SK-N-DZ (cell line): Measurements from ENCODE around the gene SLC35E1.

ENCODE experiments used
- DNase-seq: peaks from one replicate; pipeline ENCODE4 v3.0.0-alpha.2; 2015; ENCODE audit warnings: low spot score

SLC35E1 gene

GRCh38 chr19:16598848-16599247 lies 26.6 kb upstream of the SLC35E1 start:
- DNase-seq: no peak

- no peak for DNase-seq
Observed at GRCh38 chr19:16596399-16596798, 24.2 kb upstream of the SLC35E1 start.

- no peak for DNase-seq
Observed at GRCh38 chr19:16595097-16595496, 22.9 kb upstream of the SLC35E1 start.

GRCh38 chr19:16594681-16595091 lies 22.5 kb upstream of the SLC35E1 start:
- DNase-seq: no peak

GRCh38 chr19:16594131-16594586 lies 21.9 kb upstream of the SLC35E1 start:
- no peak for DNase-seq

GRCh38 chr19:16593181-16593580 lies 21.0 kb upstream of the SLC35E1 start:
- no peak for DNase-seq

GRCh38 chr19:16591803-16592556 lies 19.8 kb upstream of the SLC35E1 start:
- DNase-seq: no peak

GRCh38 chr19:16590876-16591802 lies 18.9 kb upstream of the SLC35E1 start:
- DNase-seq: no peak

GRCh38 chr19:16589917-16590316 lies 17.7 kb upstream of the SLC35E1 start:
- no peak for DNase-seq

- DNase-seq: no peak
Observed at GRCh38 chr19:16588824-16589577, 16.8 kb upstream of the SLC35E1 start.

GRCh38 chr19:16587833-16588823 lies 15.9 kb upstream of the SLC35E1 start:
- DNase-seq: peak; percentile 64

- no peak for DNase-seq
Observed at GRCh38 chr19:16586991-16587832, 15.0 kb upstream of the SLC35E1 start.

- no peak for DNase-seq
Observed at GRCh38 chr19:16586477-16586871, 14.3 kb upstream of the SLC35E1 start.

GRCh38 chr19:16585808-16586476 lies 13.7 kb upstream of the SLC35E1 start:
- DNase-seq: no peak

- no peak for DNase-seq
Observed at GRCh38 chr19:16585094-16585801, 13.0 kb upstream of the SLC35E1 start.

- peak; percentile 74 for DNase-seq
Observed at GRCh38 chr19:16584248-16585093, 12.3 kb upstream of the SLC35E1 start.

GRCh38 chr19:16582486-16583261 lies 10.5 kb upstream of the SLC35E1 start:
- no peak for DNase-seq
